Measurements from ENCODE around the gene RAB39B. TPM values are rescaled to one million over a fixed set of nuclear protein-coding genes. Genes with fewer than 3 reads are reported as not detected.
"Not testable (repeated sequence)": the region's sequence is repeated elsewhere in the genome, so short reads cannot be mapped to it uniquely, and the experiment has no call there.

The RAB39B gene, protein sequence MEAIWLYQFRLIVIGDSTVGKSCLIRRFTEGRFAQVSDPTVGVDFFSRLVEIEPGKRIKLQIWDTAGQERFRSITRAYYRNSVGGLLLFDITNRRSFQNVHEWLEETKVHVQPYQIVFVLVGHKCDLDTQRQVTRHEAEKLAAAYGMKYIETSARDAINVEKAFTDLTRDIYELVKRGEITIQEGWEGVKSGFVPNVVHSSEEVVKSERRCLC
- total RNA-seq, result 0.75 TPM
- long read RNA-seq, partial matches to known transcripts, result 0 of 1 reads
- long read RNA-seq, other reads (novel, unspliced or antisense), result 0 of 1 reads

DNA sequence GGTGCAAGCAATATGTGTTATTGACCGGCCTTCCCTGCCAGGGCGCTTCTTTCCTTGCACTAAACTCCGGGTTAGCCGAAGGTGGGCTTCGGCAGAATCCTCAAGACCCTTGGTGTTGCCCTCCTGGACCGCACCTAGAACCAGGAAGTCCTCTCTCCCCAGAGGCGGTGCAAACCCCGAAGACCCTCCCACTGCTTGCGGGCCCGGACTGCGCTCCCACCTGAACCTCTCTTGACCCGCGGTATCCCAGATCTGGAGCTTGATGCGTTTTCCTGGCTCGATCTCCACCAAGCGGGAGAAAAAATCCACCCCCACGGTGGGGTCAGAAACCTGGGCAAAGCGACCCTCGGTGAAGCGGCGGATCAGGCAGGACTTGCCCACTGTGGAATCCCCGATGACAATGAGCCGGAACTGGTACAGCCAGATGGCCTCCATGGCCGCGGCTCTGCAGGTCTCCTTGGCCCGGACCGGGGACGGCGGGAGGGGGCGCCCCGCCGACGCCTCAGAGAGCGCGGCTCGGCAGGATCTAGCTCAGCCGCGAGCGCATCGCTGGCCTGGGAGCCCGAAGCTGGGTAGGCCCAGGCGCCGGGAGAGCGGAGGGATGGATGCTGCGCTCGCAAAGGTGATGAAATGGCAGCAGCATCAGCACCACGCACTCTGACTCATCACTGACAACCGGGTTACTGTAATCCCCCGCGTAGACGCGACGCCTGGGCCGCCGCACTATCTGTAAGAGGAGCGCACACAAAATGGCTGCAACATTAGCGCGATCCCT lies at the start of gene RAB39B:
Gene RAB39B (minus strand): TSS at position 638 of the 775 bp plus-strand sequence. CDS start 203 bp downstream, at position 435.
- H3K4me1 ChIP-seq, result no peaks in the 10 kb centered on the region
- TF ChIP-seq, protein P1, sequence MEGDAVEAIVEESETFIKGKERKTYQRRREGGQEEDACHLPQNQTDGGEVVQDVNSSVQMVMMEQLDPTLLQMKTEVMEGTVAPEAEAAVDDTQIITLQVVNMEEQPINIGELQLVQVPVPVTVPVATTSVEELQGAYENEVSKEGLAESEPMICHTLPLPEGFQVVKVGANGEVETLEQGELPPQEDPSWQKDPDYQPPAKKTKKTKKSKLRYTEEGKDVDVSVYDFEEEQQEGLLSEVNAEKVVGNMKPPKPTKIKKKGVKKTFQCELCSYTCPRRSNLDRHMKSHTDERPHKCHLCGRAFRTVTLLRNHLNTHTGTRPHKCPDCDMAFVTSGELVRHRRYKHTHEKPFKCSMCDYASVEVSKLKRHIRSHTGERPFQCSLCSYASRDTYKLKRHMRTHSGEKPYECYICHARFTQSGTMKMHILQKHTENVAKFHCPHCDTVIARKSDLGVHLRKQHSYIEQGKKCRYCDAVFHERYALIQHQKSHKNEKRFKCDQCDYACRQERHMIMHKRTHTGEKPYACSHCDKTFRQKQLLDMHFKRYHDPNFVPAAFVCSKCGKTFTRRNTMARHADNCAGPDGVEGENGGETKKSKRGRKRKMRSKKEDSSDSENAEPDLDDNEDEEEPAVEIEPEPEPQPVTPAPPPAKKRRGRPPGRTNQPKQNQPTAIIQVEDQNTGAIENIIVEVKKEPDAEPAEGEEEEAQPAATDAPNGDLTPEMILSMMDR (IDR thresholded peaks at IDR 0.05), result no peak
- DNase-seq (peak; percentile 69), ATAC-seq (peak; percentile 91)
- H3K27ac ChIP-seq, result no peak within 1 kb of the TSS
- H3K9me3 ChIP-seq, result no peaks in the 10 kb centered on the region
- H3K36me3 ChIP-seq, result no peaks in the 10 kb centered on the region
- H3K4me3 ChIP-seq, result peak within 1 kb of the TSS; percentile 45
- intact Hi-C loops (cut with DNase I), result no loop called here
- H3K27me3 ChIP-seq, result no peaks in the 10 kb centered on the region

DNA sequence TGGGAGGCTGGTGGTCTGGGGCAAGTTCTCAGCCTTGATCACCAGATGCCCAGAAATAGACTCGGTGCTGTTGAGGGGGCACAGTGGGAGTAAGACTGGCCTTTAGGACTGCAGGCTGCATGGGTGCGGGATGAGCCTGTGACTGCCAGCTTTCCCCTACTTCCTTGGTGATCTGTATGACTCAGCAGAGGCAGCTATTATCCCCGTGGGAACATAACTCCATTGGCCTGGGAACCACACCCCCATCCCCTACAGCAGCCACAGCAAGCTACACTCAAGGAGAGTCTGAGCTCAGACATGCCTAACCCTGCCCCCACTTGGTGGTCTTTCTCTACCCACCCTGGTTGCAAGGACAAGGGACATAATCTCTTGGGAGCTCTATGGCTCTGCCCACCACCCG lies 49.5 kb upstream of the RAB39B start:
- Histone ChIP-seq H3K9me3 (no peaks in the 10 kb centered on the region), H3K4me3 (no peak overlapping the region), H3K27me3 (no peaks in the 10 kb centered on the region), H3K4me1 (no peaks in the 10 kb centered on the region), H3K27ac (no peak overlapping the region), H3K36me3 (no peaks in the 10 kb centered on the region)
- no peak for DNase-seq
- no peak for ATAC-seq
- intact Hi-C loops (cut with DNase I), result no loop called here
- TF ChIP-seq, protein P1 (IDR thresholded peaks at IDR 0.05), result no peak

DNA sequence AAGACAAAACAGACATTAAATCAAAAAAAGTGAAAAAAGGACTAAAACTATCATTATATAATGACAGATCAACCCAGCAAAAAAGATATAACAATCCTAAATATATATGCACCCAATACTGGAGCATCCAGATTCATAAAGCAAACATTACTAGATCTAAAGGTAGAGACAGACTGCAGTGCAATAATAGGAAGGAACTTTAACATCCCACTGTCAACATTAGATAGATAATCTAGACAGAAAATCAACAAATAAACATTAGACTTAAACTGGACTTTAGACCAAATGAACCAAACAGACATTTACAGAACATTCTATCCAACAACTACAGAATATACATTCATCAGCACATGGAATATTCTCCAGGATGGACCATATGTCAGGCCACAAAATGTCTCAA lies 29.5 kb upstream of the RAB39B start:
- Histone ChIP-seq H3K27me3 (no peaks in the 10 kb centered on the region), H3K4me1 (no peaks in the 10 kb centered on the region), H3K9me3 (no peaks in the 10 kb centered on the region), H3K27ac (no peak overlapping the region), H3K36me3 (no peaks in the 10 kb centered on the region), H3K4me3 (no peak overlapping the region)
- no peak for ATAC-seq
- no peak for DNase-seq
- TF ChIP-seq, protein P1 (IDR thresholded peaks at IDR 0.05), result no peak
- intact Hi-C loops (cut with DNase I), result no loop called here

DNA sequence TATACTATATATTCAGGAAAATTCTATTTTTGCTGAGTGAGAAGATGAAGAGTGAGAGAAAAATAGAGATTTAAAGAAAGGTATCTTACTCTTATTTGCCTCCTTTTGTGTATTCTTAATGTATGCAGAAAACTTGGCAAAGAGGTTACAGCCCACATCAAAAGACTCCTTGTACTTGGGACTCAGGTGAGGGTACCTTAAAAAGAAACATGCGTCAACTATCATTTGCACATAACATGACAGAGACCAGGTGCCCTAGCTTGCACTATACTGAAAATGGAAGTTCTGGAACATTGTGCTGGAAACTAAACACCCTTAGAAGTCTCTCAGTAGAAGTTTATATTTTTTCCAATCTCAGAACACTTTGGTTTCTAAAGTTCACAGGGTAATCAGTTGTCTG lies 15.6 kb upstream of the RAB39B start:
- H3K27ac ChIP-seq, result no peak overlapping the region
- DNase-seq (no peak), ATAC-seq (no peak)
- H3K4me1 ChIP-seq, result no peaks in the 10 kb centered on the region
- no peak overlapping the region for H3K4me3 ChIP-seq
- H3K36me3 ChIP-seq, result peaks cover 11% of the 10 kb centered on the region
- intact Hi-C loops (cut with DNase I), result no loop called here
- H3K9me3 ChIP-seq, result no peaks in the 10 kb centered on the region
- H3K27me3 ChIP-seq, result no peaks in the 10 kb centered on the region
- TF ChIP-seq, protein P1 (IDR thresholded peaks at IDR 0.05), result no peak

DNA sequence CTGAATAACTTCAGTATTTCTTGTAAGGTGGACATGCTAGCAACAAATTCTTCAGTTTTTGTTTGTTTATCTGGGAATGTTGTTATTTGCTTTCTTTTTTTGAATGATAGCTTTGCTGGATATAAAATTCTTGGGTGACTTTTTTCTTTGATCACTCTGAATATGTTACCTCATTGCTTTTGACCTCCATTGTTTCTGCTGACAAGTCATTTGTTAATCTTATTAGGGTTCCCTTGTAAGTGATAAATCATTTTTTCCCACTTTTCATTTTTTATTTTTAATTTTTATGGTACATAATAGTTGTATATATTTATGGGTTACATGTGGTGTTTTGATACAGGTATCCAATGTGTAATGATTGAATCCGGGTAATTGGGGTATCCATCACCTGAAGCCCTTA lies 6.7 kb upstream of the RAB39B start:
- ATAC-seq, result no peak
- DNase-seq, result no peak
- H3K27ac ChIP-seq, result no peak overlapping the region
- intact Hi-C loops (cut with DNase I), result no loop called here
- H3K4me3 ChIP-seq, result no peak overlapping the region
- H3K36me3 ChIP-seq, result no peaks in the 10 kb centered on the region
- TF ChIP-seq, protein P1 (IDR thresholded peaks at IDR 0.05), result no peak
- H3K4me1 ChIP-seq, result no peaks in the 10 kb centered on the region
- no peaks in the 10 kb centered on the region for H3K27me3 ChIP-seq
- no peaks in the 10 kb centered on the region for H3K9me3 ChIP-seq

DNA sequence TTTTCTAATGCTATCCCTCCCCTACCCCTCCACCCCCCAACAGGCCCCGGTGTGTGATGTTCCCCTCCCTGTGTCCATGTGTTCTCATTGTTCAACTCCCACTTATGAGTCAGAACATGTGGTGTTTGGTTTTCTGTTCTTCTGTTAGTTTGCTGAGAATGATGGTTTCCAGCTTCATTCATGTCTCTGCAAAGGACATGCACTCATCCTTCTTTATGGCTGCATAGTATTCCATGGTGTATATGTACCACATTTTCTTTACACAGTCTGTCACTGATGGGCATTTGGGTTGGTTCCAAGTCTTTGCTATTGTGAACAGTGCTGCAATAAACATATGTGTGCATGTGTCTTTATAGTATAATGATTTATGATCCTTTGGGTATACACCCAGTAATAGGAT lies 3.7 kb upstream of the RAB39B start:
- ATAC-seq; H3K27ac ChIP-seq; H3K4me1 ChIP-seq; H3K36me3 ChIP-seq; intact Hi-C loops (cut with DNase I); H3K4me3 ChIP-seq; DNase-seq; H3K27me3 ChIP-seq; H3K9me3 ChIP-seq: not testable (repeated sequence)

All from upper lobe of right lung (tissue), 1 donor.